ENCODE results near the gene CACNA2D3.

The CACNA2D3 gene

DNA sequence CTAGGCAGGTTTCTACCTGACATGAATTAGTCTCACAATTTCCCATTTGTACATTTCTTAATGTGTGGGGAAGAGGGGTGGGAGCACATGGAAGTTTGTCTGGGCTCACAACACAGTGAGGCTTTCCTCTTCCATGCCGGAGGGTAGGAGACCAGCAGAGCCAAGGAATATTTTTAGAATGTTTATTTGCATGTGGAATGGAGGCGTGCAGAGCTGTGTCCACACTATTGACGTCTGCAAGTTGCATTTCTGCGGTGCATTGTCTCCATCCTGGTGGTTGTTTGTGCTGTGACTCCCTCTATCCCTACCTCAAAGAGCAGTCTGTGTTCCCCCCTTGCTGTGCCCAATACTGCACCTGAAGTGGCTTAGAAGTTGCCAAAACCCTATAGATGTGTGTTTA is 908.6 kb downstream of the CACNA2D3 start:
- no peaks in the 10 kb centered on the region for H3K9me3 ChIP-seq (ENCODE audit: control insufficient read depth in 2 of 2, low read length in 2 of 2)
- H3K27me3 ChIP-seq (ENCODE audit: control insufficient read depth in 1 of 2, insufficient read depth in 2 of 2, low read length in 2 of 2) = no peaks in the 10 kb centered on the region
- no peak overlapping the region for H3K4me3 ChIP-seq (ENCODE audit: low read length in 2 of 2)
- H3K9ac ChIP-seq (ENCODE audit: low read length in 2 of 2) = no peak overlapping the region
- no peak overlapping the region for H3K27ac ChIP-seq (ENCODE audit: low read length)
- H3K36me3 ChIP-seq (ENCODE audit: control insufficient read depth in 2 of 2, insufficient read depth in 2 of 2, low read length in 2 of 2) = no peaks in the 10 kb centered on the region
- no peaks in the 10 kb centered on the region for H3K4me1 ChIP-seq (ENCODE audit: control insufficient read depth, insufficient read depth, low read length)

DNA sequence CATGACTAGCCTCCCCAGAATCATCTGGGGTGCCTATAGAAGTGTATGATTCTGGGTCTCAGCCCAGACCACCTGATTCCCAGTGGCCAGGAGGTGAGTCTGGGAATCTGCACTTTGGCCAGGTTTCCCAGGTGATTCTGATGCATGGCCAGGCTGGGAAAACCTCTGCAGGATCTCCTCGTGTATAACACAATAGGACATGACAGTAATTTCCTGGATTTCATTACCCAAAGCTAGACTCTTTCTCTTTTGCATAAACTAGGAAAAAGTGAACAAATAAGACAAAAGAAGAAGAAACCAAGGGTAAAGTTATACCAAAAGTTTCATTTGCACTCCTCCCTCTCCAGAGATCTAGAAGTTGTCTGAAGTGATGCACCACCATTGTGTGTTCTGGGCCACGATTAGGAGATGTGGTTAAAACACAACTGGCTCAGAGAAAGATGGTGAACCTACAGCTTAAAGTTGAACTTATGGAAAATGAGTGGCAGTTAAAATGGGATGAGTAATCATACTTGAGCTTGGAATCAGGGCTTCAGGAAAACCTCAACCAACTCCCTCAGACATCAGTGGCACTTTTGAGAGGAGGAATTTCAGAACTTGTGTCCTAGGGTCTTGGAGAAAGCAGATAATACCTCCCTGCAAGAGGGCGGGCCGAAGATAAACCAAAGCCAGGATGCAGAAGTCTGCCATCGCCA is 914.7 kb downstream of the CACNA2D3 start:
- H3K4me1 ChIP-seq (ENCODE audit: control insufficient read depth, insufficient read depth, low read length) = no peaks in the 10 kb centered on the region
- no peak overlapping the region for H3K9ac ChIP-seq (ENCODE audit: low read length in 2 of 2)
- H3K27me3 ChIP-seq (ENCODE audit: control insufficient read depth in 1 of 2, insufficient read depth in 2 of 2, low read length in 2 of 2) = no peaks in the 10 kb centered on the region

DNA sequence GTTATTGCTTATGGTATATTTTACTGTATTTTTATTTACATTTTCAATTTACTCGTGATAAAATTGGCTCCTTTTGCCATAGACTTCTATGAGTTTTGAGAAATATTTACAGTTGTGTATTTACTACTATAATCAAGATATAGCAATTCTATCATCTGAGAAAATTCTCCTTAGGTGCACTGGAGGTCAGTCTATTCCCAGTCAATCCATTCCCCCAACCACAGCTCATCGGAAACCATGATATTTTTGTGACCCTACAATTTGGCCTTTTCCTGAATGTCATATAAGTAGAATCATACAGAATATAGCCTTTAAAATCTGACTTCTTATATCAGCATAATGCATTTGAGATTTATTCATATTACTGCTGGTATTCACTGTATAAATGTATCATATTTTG is 920.2 kb downstream of the CACNA2D3 start:
- H3K4me3 ChIP-seq (ENCODE audit: low read length in 2 of 2) = no peak overlapping the region
- no peaks in the 10 kb centered on the region for H3K27me3 ChIP-seq (ENCODE audit: control insufficient read depth in 1 of 2, insufficient read depth in 2 of 2, low read length in 2 of 2)
- no peaks in the 10 kb centered on the region for H3K36me3 ChIP-seq (ENCODE audit: control insufficient read depth in 2 of 2, insufficient read depth in 2 of 2, low read length in 2 of 2)
- H3K9me3 ChIP-seq (ENCODE audit: control insufficient read depth in 2 of 2, low read length in 2 of 2) = no peaks in the 10 kb centered on the region
- H3K27ac ChIP-seq (ENCODE audit: low read length) = no peak overlapping the region
- H3K9ac ChIP-seq (ENCODE audit: low read length in 2 of 2) = no peak overlapping the region
- no peaks in the 10 kb centered on the region for H3K4me1 ChIP-seq (ENCODE audit: control insufficient read depth, insufficient read depth, low read length)

More for the DNA sequence above, 914.7 kb downstream of the CACNA2D3 start:
- no peaks in the 10 kb centered on the region for H3K36me3 ChIP-seq (ENCODE audit: control insufficient read depth in 2 of 2, insufficient read depth in 2 of 2, low read length in 2 of 2)
- H3K4me3 ChIP-seq (ENCODE audit: low read length in 2 of 2) = no peak overlapping the region
- no peak overlapping the region for H3K27ac ChIP-seq (ENCODE audit: low read length)
- no peaks in the 10 kb centered on the region for H3K9me3 ChIP-seq (ENCODE audit: control insufficient read depth in 2 of 2, low read length in 2 of 2)

GRCh38 chr3:55044486-55044885 is 922.1 kb downstream of the CACNA2D3 start:
- Histone ChIP-seq H3K4me1 (ENCODE audit: control insufficient read depth, insufficient read depth, low read length) (no peaks in the 10 kb centered on the region), H3K4me3 (ENCODE audit: low read length in 2 of 2) (no peak overlapping the region), H3K9me3 (ENCODE audit: control insufficient read depth in 2 of 2, low read length in 2 of 2) (no peaks in the 10 kb centered on the region), H3K9ac (ENCODE audit: low read length in 2 of 2) (no peak overlapping the region), H3K27ac (ENCODE audit: low read length) (no peak overlapping the region), H3K36me3 (ENCODE audit: control insufficient read depth in 2 of 2, insufficient read depth in 2 of 2, low read length in 2 of 2) (no peaks in the 10 kb centered on the region), H3K27me3 (ENCODE audit: control insufficient read depth in 1 of 2, insufficient read depth in 2 of 2, low read length in 2 of 2) (no peaks in the 10 kb centered on the region)

- Histone ChIP-seq H3K9ac (ENCODE audit: low read length in 2 of 2) (no peak overlapping the region), H3K9me3 (ENCODE audit: control insufficient read depth in 2 of 2, low read length in 2 of 2) (peaks cover 0 to 7% of the 10 kb centered on the region in 2 donors), H3K27ac (ENCODE audit: low read length) (no peak overlapping the region), H3K4me3 (ENCODE audit: low read length in 2 of 2) (no peak overlapping the region), H3K4me1 (ENCODE audit: control insufficient read depth, insufficient read depth, low read length) (no peaks in the 10 kb centered on the region), H3K36me3 (ENCODE audit: control insufficient read depth in 2 of 2, insufficient read depth in 2 of 2, low read length in 2 of 2) (no peaks in the 10 kb centered on the region), H3K27me3 (ENCODE audit: control insufficient read depth in 1 of 2, insufficient read depth in 2 of 2, low read length in 2 of 2) (no peaks in the 10 kb centered on the region)
These were observed 936.8 kb downstream of the CACNA2D3 start for GRCh38 chr3:55059027-55059629.

GRCh38 chr3:55060896-55061719 is 938.8 kb downstream of the CACNA2D3 start:
- no peak overlapping the region for H3K27ac ChIP-seq (ENCODE audit: low read length)
- no peak overlapping the region for H3K4me3 ChIP-seq (ENCODE audit: low read length in 2 of 2)
- no peaks in the 10 kb centered on the region for H3K27me3 ChIP-seq (ENCODE audit: control insufficient read depth in 1 of 2, insufficient read depth in 2 of 2, low read length in 2 of 2)
- H3K9ac ChIP-seq (ENCODE audit: low read length in 2 of 2) = no peak overlapping the region
- H3K4me1 ChIP-seq (ENCODE audit: control insufficient read depth, insufficient read depth, low read length) = no peaks in the 10 kb centered on the region
- no peaks in the 10 kb centered on the region for H3K9me3 ChIP-seq (ENCODE audit: control insufficient read depth in 2 of 2, low read length in 2 of 2)
- no peaks in the 10 kb centered on the region for H3K36me3 ChIP-seq (ENCODE audit: control insufficient read depth in 2 of 2, insufficient read depth in 2 of 2, low read length in 2 of 2)

DNA sequence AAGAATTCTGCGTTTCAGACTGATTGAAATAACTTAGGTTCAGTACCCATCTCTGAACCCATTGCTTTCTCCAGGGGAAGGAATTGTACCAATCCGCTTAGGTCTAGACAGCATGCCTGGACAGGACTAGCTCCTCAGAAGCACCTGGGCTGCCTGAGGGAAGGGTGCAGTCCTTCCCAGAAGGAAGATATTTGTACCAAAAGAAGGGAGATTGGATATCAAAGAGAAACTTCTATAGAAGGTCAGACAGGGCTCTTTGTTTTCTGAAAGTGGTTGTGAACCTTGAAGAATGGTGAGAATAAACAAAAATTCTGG is 939.3 kb downstream of the CACNA2D3 start:
- no peaks in the 10 kb centered on the region for H3K9me3 ChIP-seq (ENCODE audit: control insufficient read depth in 2 of 2, low read length in 2 of 2)
- H3K36me3 ChIP-seq (ENCODE audit: control insufficient read depth in 2 of 2, insufficient read depth in 2 of 2, low read length in 2 of 2) = no peaks in the 10 kb centered on the region
- no peaks in the 10 kb centered on the region for H3K4me1 ChIP-seq (ENCODE audit: control insufficient read depth, insufficient read depth, low read length)
- no peak overlapping the region for H3K9ac ChIP-seq (ENCODE audit: low read length in 2 of 2)
- no peaks in the 10 kb centered on the region for H3K27me3 ChIP-seq (ENCODE audit: control insufficient read depth in 1 of 2, insufficient read depth in 2 of 2, low read length in 2 of 2)
- H3K4me3 ChIP-seq (ENCODE audit: low read length in 2 of 2) = no peak overlapping the region
- no peak overlapping the region for H3K27ac ChIP-seq (ENCODE audit: low read length)

DNA sequence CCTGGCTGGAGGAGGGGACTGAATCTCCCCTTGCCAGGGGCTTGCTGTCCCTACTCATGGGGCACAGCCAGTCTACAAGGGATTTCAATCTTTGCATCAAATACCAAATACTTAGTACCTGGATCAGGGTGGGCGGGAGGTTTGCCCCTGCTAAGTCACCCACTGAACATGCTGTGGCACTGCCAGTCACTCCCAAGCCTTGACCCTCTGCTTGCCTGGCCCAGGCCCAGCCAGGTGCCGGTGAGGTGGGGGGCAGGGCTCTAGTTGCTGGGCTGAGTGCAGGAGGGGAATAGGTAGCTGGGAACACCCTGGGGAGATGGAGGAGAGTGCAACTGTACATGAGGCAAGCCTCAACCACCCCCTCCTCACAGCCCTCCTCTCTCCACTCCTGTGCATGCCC is 941.8 kb downstream of the CACNA2D3 start:
- H3K4me3 ChIP-seq (ENCODE audit: low read length in 2 of 2) = no peak overlapping the region
- H3K4me1 ChIP-seq (ENCODE audit: control insufficient read depth, insufficient read depth, low read length) = no peaks in the 10 kb centered on the region
- H3K9me3 ChIP-seq (ENCODE audit: control insufficient read depth in 2 of 2, low read length in 2 of 2) = no peaks in the 10 kb centered on the region
- no peak overlapping the region for H3K9ac ChIP-seq (ENCODE audit: low read length in 2 of 2)
- no peak overlapping the region for H3K27ac ChIP-seq (ENCODE audit: low read length)
- H3K36me3 ChIP-seq (ENCODE audit: control insufficient read depth in 2 of 2, insufficient read depth in 2 of 2, low read length in 2 of 2) = no peaks in the 10 kb centered on the region
- no peaks in the 10 kb centered on the region for H3K27me3 ChIP-seq (ENCODE audit: control insufficient read depth in 1 of 2, insufficient read depth in 2 of 2, low read length in 2 of 2)

DNA sequence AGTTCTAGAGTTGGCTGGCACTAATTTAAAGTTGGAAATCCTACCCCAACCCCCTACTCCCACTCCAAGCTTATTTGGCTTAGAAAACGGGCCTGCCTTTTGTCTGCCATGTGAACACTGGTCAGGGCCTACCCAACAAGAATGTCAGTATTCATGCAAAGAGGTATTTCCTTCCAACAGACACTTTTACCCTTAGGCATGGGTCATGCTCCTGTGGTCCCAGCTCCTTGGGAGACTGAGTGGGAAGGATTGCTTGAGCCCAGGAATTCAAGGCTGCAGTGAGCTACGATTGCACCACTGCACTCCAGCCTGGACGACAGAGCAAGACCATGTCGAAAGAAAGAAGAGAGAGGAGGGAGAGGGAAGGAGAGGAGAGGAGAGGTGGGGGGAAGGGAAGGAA is 943.0 kb downstream of the CACNA2D3 start:
- H3K27ac ChIP-seq (ENCODE audit: low read length) = no peak overlapping the region
- H3K9me3 ChIP-seq (ENCODE audit: control insufficient read depth in 2 of 2, low read length in 2 of 2) = no peaks in the 10 kb centered on the region
- no peaks in the 10 kb centered on the region for H3K27me3 ChIP-seq (ENCODE audit: control insufficient read depth in 1 of 2, insufficient read depth in 2 of 2, low read length in 2 of 2)
- no peak overlapping the region for H3K4me3 ChIP-seq (ENCODE audit: low read length in 2 of 2)
- H3K36me3 ChIP-seq (ENCODE audit: control insufficient read depth in 2 of 2, insufficient read depth in 2 of 2, low read length in 2 of 2) = no peaks in the 10 kb centered on the region
- H3K9ac ChIP-seq (ENCODE audit: low read length in 2 of 2) = no peak overlapping the region
- H3K4me1 ChIP-seq (ENCODE audit: control insufficient read depth, insufficient read depth, low read length) = no peaks in the 10 kb centered on the region

- Histone ChIP-seq H3K4me3 (ENCODE audit: low read length in 2 of 2) (no peak overlapping the region), H3K36me3 (ENCODE audit: control insufficient read depth in 2 of 2, insufficient read depth in 2 of 2, low read length in 2 of 2) (no peaks in the 10 kb centered on the region), H3K4me1 (ENCODE audit: control insufficient read depth, insufficient read depth, low read length) (no peaks in the 10 kb centered on the region), H3K27me3 (ENCODE audit: control insufficient read depth in 1 of 2, insufficient read depth in 2 of 2, low read length in 2 of 2) (no peaks in the 10 kb centered on the region), H3K9ac (ENCODE audit: low read length in 2 of 2) (no peak overlapping the region), H3K27ac (ENCODE audit: low read length) (no peak overlapping the region), H3K9me3 (ENCODE audit: control insufficient read depth in 2 of 2, low read length in 2 of 2) (no peaks in the 10 kb centered on the region)
These were observed 944.2 kb downstream of the CACNA2D3 start for GRCh38 chr3:55066551-55067047.

- Histone ChIP-seq H3K27me3 (ENCODE audit: control insufficient read depth in 1 of 2, insufficient read depth in 2 of 2, low read length in 2 of 2) (no peaks in the 10 kb centered on the region), H3K36me3 (ENCODE audit: control insufficient read depth in 2 of 2, insufficient read depth in 2 of 2, low read length in 2 of 2) (no peaks in the 10 kb centered on the region), H3K4me3 (ENCODE audit: low read length in 2 of 2) (no peak overlapping the region), H3K27ac (ENCODE audit: low read length) (no peak overlapping the region), H3K4me1 (ENCODE audit: control insufficient read depth, insufficient read depth, low read length) (no peaks in the 10 kb centered on the region), H3K9me3 (ENCODE audit: control insufficient read depth in 2 of 2, low read length in 2 of 2) (no peaks in the 10 kb centered on the region), H3K9ac (ENCODE audit: low read length in 2 of 2) (no peak overlapping the region)
These were observed 947.6 kb downstream of the CACNA2D3 start for GRCh38 chr3:55069950-55070349.

Measured in stomach smooth muscle (tissue), 2 donors.